Type B pancreatic cell (in vitro differentiated cells): ENCODE results near the gene NHSL1. TPM values are rescaled to one million over a fixed set of nuclear protein-coding genes. Genes with fewer than 3 reads are reported as not detected.

Source experiments
- DNase-seq: peaks from one replicate; pipeline ENCODE4 v3.0.0; 2021; ENCODE audit warnings: mixed read lengths; ENCODE audit not compliant: unreplicated experiment; ENCODE audit errors: extremely low spot score
- H3K27ac Mint-ChIP-seq: 2 replicates; pipeline ENCODE4 v1.8.0; 2021; ENCODE audit warnings: mild to moderate bottlenecking, mixed read lengths
- H3K27me3 Mint-ChIP-seq: 2 replicates; pipeline ENCODE4 v1.8.0; 2021; ENCODE audit warnings: mixed read lengths
- H3K36me3 Mint-ChIP-seq: 2 replicates; pipeline ENCODE4 v1.8.0; 2021; ENCODE audit warnings: mixed read lengths
- H3K4me1 Mint-ChIP-seq: one replicate; pipeline ENCODE4 v1.8.0; 2021; ENCODE audit warnings: mixed read lengths; ENCODE audit not compliant: unreplicated experiment
- H3K4me3 Mint-ChIP-seq: 2 replicates; pipeline ENCODE4 v1.8.0; 2021; ENCODE audit warnings: mild to moderate bottlenecking, mixed read lengths
- H3K9me3 Mint-ChIP-seq: 2 replicates; pipeline ENCODE4 v1.8.0; 2021; ENCODE audit warnings: mixed read lengths
- total RNA-seq: library from RNA; stranded (reverse); gene quantifications from 2 replicates; pipeline ENCODE4 v1.2.1, GENCODE V29; 2021; ENCODE audit warnings: low replicate concordance
- TF ChIP-seq, protein P1 (sequence below): fragments of 200-600 bp; sonication (generic); conservative IDR thresholded peaks from 2 replicates; pipeline ENCODE4 v1.5.0; 2021; ENCODE audit warnings: antibody characterized with exemption, mild to moderate bottlenecking

NHSL1 gene
- total RNA-seq, 1 donor from 2014 or later, result 29.7 TPM

DNA sequence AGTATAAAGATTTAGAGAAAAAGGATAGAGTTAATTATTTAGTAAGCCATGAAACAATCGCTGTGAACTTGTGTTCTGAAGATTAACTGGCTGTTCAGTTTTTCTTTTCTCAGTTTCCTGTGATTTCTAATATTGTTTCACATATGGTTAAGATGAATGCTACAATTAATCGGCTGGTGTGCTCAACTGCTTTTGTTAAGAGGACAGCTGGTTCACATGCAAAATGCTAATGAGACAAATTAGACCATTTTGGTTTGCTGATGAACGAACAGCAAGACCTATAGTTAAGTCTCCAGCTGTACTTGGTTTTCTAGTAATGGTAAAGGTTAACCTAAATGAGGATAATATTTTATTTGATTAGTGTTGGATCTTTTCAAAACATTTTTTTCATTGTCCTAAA, 10.8 kb upstream of the NHSL1 start:
- no peak overlapping the region for H3K27ac Mint-ChIP-seq
- no peak overlapping the region for H3K4me3 Mint-ChIP-seq
- TF ChIP-seq, protein P1, sequence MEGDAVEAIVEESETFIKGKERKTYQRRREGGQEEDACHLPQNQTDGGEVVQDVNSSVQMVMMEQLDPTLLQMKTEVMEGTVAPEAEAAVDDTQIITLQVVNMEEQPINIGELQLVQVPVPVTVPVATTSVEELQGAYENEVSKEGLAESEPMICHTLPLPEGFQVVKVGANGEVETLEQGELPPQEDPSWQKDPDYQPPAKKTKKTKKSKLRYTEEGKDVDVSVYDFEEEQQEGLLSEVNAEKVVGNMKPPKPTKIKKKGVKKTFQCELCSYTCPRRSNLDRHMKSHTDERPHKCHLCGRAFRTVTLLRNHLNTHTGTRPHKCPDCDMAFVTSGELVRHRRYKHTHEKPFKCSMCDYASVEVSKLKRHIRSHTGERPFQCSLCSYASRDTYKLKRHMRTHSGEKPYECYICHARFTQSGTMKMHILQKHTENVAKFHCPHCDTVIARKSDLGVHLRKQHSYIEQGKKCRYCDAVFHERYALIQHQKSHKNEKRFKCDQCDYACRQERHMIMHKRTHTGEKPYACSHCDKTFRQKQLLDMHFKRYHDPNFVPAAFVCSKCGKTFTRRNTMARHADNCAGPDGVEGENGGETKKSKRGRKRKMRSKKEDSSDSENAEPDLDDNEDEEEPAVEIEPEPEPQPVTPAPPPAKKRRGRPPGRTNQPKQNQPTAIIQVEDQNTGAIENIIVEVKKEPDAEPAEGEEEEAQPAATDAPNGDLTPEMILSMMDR, result no peak
- H3K27me3 Mint-ChIP-seq, result no peaks in the 10 kb centered on the region
- peaks cover 24% of the 10 kb centered on the region for H3K4me1 Mint-ChIP-seq
- no peak for DNase-seq
- no peaks in the 10 kb centered on the region for H3K9me3 Mint-ChIP-seq
- H3K36me3 Mint-ChIP-seq, result no peaks in the 10 kb centered on the region

DNA sequence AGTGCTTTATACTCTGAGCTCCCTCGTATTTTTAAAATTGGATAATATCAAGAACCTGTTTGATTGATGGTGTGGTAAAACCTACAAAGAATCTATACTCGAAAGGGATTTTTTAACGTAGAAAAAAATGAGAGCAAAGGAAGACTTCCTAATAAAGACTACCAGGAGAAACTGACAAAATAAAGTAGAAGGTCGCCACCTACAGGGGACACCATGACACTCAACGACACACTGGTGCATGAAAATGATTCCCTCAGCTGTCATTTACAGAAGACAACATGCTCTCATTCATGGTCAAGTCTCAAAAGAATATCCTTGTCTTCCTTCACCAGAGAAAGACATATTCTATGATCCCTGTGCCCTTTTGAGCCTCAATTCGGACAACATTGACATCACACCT, 10.1 kb upstream of the NHSL1 start:
- Mint-ChIP-seq H3K36me3 (no peaks in the 10 kb centered on the region), H3K4me3 (no peak overlapping the region), H3K9me3 (no peaks in the 10 kb centered on the region), H3K4me1 (peaks cover 27% of the 10 kb centered on the region), H3K27me3 (no peaks in the 10 kb centered on the region), H3K27ac (peak overlapping the region; percentile 10)
- TF ChIP-seq, protein P1, result peak; percentile 73
- DNase-seq, result no peak

DNA sequence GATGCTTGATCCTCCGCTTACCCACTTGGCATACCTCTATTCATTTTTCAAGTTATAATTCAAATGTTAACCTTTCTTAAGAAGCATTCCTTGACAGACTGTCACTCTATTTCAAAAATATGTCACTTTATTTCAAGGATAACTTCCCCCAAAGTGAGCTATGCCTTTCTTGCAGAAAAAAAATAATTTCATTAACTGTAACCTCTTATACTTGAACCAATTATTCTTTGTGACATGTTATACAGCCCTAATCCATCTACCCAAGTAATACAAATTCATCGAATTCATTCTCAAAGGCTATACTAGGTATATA, 9.3 kb upstream of the NHSL1 start:
- peaks cover 33% of the 10 kb centered on the region for H3K4me1 Mint-ChIP-seq
- TF ChIP-seq, protein P1, result no peak
- no peaks in the 10 kb centered on the region for H3K36me3 Mint-ChIP-seq
- no peaks in the 10 kb centered on the region for H3K9me3 Mint-ChIP-seq
- no peak overlapping the region for H3K27ac Mint-ChIP-seq
- no peaks in the 10 kb centered on the region for H3K27me3 Mint-ChIP-seq
- no peak for DNase-seq
- H3K4me3 Mint-ChIP-seq, result no peak overlapping the region

DNA sequence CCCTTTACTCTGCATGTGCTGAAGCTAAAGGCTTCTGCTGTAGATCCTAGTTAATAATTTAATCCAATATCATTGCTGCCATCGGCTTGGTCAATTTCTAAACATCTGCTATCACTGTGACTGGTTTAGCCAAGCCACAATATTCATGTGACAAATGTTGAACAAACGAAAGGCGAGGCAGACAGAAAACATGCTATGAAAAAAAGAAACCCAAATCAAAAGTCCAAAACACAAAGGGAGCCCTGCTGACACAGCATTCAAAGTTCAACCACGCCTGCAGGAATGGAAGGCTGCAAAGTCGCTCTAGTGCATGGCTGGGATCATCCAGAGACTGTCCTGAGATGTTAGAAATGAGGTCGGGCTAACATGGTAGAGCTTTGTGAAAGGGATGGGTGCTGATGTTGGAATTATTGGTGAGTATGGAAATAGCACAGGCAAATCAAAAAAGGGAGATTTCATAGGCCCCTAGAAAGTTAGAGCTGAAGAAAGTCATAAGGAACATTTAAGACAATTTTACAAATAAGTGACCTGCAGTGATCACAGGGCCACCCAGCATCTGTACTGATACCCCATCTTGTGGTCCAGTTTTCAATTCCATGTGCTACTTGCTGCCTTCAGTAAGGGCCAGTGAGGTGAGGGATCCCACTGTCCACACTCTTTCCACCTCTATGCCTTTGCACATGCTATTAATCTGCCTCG, 8.8 kb upstream of the NHSL1 start:
- H3K4me1 Mint-ChIP-seq, result peaks cover 33% of the 10 kb centered on the region
- H3K36me3 Mint-ChIP-seq, result no peaks in the 10 kb centered on the region
- TF ChIP-seq, protein P1, result no peak
- no peaks in the 10 kb centered on the region for H3K27me3 Mint-ChIP-seq
- no peaks in the 10 kb centered on the region for H3K9me3 Mint-ChIP-seq
- H3K27ac Mint-ChIP-seq, result peak overlapping the region; percentile 80
- peak overlapping the region; percentile 70 for H3K4me3 Mint-ChIP-seq
- no peak for DNase-seq

DNA sequence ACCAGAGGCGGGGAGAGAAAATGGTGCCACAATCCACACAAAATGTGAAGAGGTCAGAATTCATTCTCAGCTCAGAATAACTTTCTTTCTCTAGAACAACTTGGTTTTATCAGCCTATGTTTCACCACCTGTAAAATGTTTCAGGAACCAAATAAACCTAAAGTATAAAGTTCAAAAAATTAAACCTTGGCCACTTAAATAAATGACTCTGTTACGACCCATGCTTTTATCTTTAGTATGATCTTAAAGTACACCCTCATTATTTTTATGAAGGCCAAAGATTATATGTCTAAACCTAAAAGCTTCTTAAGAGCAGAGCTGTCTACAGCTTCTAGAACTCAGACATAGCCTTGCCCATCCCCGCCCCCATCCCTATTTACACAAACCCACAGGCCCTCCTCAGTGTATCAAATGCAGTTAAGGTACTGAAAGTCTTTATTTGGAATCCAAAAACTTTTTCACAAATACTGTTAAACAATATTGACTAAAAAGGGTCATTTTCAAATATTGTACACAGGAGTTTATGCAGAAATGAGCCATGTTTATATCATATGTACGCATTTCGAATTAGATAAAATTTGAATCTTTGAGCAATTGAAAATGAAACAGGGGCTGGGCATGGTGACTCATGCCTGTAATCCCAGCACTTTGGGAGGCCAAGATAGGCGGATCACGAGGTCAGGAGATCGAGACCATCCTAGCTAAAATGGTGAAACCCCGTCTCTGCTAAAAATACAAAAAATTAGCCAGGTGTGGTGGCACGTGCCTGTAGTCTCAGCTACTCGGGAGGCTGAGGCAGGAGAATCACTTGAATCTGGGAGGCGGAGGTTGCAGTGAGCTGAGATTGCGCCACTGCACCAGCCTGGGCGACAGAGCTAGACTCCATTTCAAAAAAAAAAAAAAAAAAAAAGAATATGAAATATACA, 5.7 kb upstream of the NHSL1 start:
- Mint-ChIP-seq H3K4me1 (peaks cover 31% of the 10 kb centered on the region), H3K4me3 (no peak overlapping the region), H3K27ac (peak overlapping the region; percentile 83), H3K27me3 (no peaks in the 10 kb centered on the region), H3K36me3 (no peaks in the 10 kb centered on the region), H3K9me3 (no peaks in the 10 kb centered on the region)
- TF ChIP-seq, protein P1, result no peak
- DNase-seq, result no peak
